ENCODE measurements around the gene MTOR.

The MTOR gene

DNA sequence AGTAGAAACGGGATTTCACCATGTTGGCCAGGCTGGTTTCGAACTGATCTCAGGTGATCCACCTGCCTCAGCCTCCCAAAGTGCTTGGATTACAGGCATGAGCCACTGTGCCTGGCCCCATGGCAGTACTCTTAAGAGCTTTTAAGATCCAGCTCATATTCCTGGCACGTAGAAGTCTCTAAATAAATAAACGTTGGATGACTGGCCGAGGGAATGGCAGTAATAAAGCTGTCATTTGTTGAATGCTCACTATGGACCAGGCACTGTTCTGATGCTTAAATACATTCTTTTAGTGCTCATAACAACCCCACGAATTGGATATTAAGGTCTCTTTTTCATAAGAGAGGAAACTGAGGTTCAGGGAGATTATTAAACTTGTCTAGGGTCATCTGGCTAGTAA, 31.5 kb upstream of the MTOR start:
- H3K27ac ChIP-seq (ENCODE audit: low read depth, low read length): no peak overlapping the region
- no peak overlapping the region for H3K9ac ChIP-seq (ENCODE audit: low read length)
- H3K4me3 ChIP-seq (ENCODE audit: low read length): no peak overlapping the region
- H3K4me1 ChIP-seq (ENCODE audit: control insufficient read depth, insufficient read depth, low read length): no peaks in the 10 kb centered on the region
- peaks cover 2% of the 10 kb centered on the region for H3K36me3 ChIP-seq (ENCODE audit: control insufficient read depth, insufficient read depth, low read length)
- no peaks in the 10 kb centered on the region for H3K27me3 ChIP-seq (ENCODE audit: control insufficient read depth, insufficient read depth, low read length)

DNA sequence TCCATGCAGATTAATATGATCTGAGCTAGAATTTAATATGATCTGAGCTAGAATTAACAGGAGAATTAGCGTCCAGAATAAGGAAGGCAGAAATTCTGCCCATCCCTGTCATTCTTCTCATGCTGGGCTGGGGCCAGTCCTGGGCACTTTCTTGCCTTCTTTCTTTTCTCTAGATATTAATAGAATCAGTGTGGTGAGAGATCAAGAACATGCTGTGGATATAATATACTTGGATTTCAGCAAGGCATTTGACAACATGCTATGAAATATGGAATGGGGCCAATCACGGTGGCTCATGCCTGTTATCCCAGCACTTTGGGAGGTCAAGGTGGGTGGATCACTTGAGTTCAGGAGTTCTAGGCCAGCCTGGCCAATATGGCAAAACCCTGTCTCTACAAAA, 28.7 kb upstream of the MTOR start:
- H3K4me1 ChIP-seq (ENCODE audit: control insufficient read depth, insufficient read depth, low read length): no peaks in the 10 kb centered on the region
- H3K27ac ChIP-seq (ENCODE audit: low read depth, low read length): no peak overlapping the region
- no peak overlapping the region for H3K9ac ChIP-seq (ENCODE audit: low read length)
- no peak overlapping the region for H3K4me3 ChIP-seq (ENCODE audit: low read length)
- H3K27me3 ChIP-seq (ENCODE audit: control insufficient read depth, insufficient read depth, low read length): no peaks in the 10 kb centered on the region
- H3K36me3 ChIP-seq (ENCODE audit: control insufficient read depth, insufficient read depth, low read length): peaks cover 15% of the 10 kb centered on the region

DNA sequence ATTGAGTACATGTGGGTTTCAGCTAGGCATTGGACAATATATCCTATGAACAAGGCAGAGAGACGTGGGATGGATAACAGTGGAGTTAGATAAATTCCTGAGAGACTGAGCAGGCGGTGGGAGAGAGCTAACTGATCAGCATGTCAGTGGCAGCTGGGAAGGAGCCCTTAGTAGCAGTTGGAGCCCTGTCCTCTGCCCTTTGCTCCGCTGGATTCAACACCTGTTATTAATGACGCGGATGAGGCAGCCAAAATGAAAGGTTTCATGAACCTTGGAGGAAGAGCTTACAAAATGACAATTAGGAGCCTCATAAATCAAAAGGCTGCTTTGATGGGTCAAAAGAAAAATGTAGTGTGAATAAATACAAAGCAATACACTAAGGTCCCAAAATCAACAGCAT, 26.7 kb upstream of the MTOR start:
- no peak overlapping the region for H3K27ac ChIP-seq (ENCODE audit: low read depth, low read length)
- H3K27me3 ChIP-seq (ENCODE audit: control insufficient read depth, insufficient read depth, low read length): no peaks in the 10 kb centered on the region
- no peak overlapping the region for H3K9ac ChIP-seq (ENCODE audit: low read length)
- H3K4me1 ChIP-seq (ENCODE audit: control insufficient read depth, insufficient read depth, low read length): no peaks in the 10 kb centered on the region
- H3K4me3 ChIP-seq (ENCODE audit: low read length): no peak overlapping the region
- peaks cover 23% of the 10 kb centered on the region for H3K36me3 ChIP-seq (ENCODE audit: control insufficient read depth, insufficient read depth, low read length)

DNA sequence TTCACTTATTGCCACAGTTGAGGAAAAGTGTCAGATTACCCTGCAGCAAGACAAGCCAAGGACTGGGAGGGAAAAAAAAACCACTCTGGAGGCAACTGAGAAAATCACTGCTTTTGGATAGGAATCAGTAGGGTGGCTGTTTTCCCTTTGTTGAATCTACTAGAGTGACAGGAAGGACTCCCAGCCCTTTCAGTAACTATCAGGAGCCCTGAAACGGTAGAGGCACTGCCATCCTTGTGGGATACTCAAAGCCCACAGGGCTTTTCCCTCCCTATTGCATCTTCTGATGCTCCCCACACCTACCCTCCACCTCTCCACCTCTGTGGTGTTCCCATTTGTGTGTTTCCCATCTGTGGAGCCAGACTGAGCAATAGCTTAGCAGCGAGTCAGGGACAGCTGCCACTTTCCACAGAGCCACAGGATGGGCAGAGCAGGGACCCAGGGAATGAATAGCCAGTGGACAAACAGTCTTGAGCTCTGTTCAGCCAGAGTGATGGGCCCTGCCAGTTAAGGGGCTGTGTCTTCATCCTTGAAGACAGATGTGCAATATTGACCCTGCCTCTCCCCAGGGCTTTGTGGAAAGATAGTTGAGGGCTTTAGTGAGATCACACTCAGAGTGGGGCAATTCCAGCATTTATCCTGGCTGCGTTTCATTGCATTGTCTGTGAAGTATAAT, 24.5 kb upstream of the MTOR start:
- peaks cover 20% of the 10 kb centered on the region for H3K36me3 ChIP-seq (ENCODE audit: control insufficient read depth, insufficient read depth, low read length)
- no peak overlapping the region for H3K9ac ChIP-seq (ENCODE audit: low read length)
- H3K4me3 ChIP-seq (ENCODE audit: low read length): no peak overlapping the region
- H3K4me1 ChIP-seq (ENCODE audit: control insufficient read depth, insufficient read depth, low read length): no peaks in the 10 kb centered on the region
- no peaks in the 10 kb centered on the region for H3K27me3 ChIP-seq (ENCODE audit: control insufficient read depth, insufficient read depth, low read length)
- H3K27ac ChIP-seq (ENCODE audit: low read depth, low read length): no peak overlapping the region

DNA sequence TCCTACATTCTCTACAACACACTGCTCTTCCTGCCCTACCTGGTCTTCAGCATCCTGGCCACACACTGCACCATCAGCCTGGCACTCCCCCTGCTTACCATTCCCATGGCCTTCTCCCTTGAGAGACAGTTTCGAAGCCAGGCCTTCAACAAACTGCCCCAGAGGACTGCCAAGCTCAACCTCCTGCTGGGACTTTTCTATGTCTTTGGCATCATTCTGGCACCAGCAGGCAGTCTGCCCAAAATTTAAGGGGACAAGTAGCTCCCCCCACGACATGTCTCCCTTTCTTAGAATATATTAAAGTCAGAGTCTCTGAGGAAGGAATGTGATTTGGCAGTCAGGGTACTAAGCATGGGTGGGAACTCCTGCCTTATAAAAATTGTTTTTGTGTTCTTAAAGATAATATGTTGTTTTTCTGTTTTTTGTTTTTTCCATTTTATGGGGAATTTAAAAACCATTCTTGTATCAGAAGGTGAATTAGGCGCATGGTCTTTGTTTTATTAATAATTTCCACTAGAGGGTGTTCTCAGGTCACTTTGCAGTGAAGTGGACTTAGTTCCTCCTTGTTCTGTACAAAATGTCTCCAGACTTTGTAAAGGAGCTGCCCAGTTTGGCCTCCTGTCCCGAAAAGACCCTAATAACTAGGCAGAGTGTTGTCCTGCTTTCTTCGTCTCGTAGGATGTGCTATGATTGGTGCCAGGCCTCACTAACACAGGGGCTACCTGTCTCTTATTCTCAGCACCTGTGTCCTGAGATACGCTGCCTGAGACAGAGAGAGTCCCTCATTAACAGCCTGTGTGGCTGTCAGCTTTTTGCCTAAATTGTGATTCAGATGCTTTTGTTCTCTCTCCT, 23.8 kb upstream of the MTOR start:
- Histone ChIP-seq H3K27ac (ENCODE audit: low read depth, low read length) (no peak overlapping the region), H3K9ac (ENCODE audit: low read length) (no peak overlapping the region), H3K36me3 (ENCODE audit: control insufficient read depth, insufficient read depth, low read length) (peaks cover 20% of the 10 kb centered on the region), H3K4me1 (ENCODE audit: control insufficient read depth, insufficient read depth, low read length) (no peaks in the 10 kb centered on the region), H3K27me3 (ENCODE audit: control insufficient read depth, insufficient read depth, low read length) (no peaks in the 10 kb centered on the region), H3K4me3 (ENCODE audit: low read length) (no peak overlapping the region)

DNA sequence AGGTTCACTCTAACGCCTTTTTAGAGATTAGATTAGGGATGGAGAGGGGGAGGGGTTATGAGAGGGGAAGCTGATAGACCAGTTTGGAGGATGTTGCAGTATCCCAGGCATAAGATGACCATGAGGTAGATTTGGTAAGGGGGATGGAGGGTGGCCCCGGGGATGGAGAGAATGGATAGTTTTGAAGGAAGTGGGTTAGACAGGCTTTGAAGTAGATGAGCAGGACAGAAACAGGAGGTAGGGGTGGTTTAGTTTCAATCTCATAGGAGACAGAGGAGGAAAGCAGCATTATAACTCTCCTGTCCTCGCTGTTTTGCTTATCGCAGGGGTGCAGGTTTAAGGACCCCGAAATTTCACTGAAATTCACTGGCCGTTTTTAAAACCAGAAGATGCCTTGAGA, 22.4 kb upstream of the MTOR start:
- H3K4me3 ChIP-seq (ENCODE audit: low read length): no peak overlapping the region
- H3K36me3 ChIP-seq (ENCODE audit: control insufficient read depth, insufficient read depth, low read length): peaks cover 25% of the 10 kb centered on the region
- no peak overlapping the region for H3K9ac ChIP-seq (ENCODE audit: low read length)
- no peak overlapping the region for H3K27ac ChIP-seq (ENCODE audit: low read depth, low read length)
- no peaks in the 10 kb centered on the region for H3K27me3 ChIP-seq (ENCODE audit: control insufficient read depth, insufficient read depth, low read length)
- H3K4me1 ChIP-seq (ENCODE audit: control insufficient read depth, insufficient read depth, low read length): no peaks in the 10 kb centered on the region

DNA sequence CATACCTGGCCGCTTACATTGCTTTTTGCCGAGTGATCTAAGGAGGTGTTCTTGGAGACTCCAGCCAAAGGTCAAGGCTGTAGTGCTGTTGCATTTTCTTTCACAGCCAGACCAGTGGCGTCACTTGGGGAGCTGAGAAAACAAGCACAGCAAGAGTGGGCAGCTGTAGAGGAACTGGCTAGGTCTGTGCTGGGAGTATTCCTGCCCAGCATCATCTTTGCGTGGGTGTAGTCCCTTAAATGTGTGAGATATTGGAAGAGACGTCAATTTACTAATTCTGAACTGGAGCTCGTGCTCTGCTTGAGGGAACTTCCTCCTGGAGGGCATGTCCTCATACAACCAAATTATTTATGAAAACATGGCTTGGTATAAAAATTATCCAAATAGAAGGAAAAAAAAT, 20.8 kb upstream of the MTOR start:
- Histone ChIP-seq H3K27me3 (ENCODE audit: control insufficient read depth, insufficient read depth, low read length) (no peaks in the 10 kb centered on the region), H3K27ac (ENCODE audit: low read depth, low read length) (no peak overlapping the region), H3K9ac (ENCODE audit: low read length) (no peak overlapping the region), H3K4me1 (ENCODE audit: control insufficient read depth, insufficient read depth, low read length) (no peaks in the 10 kb centered on the region), H3K4me3 (ENCODE audit: low read length) (no peak overlapping the region), H3K36me3 (ENCODE audit: control insufficient read depth, insufficient read depth, low read length) (peaks cover 23% of the 10 kb centered on the region)

DNA sequence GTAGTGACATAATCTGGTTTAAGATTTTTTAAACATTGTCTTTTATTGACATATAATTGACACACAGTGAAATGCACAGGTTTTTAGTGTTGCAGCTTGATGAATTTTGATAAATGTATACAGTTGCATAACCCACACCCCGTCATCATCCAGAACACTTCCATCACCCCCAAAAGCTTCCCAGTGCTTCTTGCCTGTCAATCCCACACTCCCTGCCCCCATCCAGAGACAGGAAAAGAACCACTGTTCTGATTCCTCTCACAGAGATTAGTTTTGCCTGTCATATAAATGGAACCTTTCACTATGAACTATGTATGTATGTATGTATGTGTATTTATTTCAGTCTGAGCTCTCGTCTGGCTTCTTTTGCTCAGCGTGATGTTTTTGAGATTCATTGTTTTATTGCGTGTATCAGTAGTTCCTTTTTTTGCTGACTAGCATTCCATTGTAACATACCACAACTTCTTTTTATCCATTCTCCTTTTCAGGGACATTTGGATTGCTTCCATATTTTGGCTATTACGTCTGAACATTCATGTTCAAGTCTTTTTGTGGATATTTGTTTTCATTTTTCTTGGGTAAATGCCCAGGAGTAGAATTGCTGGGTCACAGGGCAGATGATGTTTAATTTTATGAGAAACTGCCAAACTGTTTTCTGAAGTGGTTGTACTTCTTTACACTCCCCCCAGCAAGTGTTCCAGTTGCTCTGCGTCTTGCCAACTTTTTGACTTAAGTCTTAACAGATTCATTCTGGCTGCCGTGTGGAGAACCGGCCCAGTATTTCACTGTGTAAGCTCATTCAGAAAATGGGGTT, 19.4 kb upstream of the MTOR start:
- peak overlapping the region; percentile 63 for H3K27ac ChIP-seq (ENCODE audit: low read depth, low read length)
- H3K4me1 ChIP-seq (ENCODE audit: control insufficient read depth, insufficient read depth, low read length): no peaks in the 10 kb centered on the region
- H3K4me3 ChIP-seq (ENCODE audit: low read length): no peak overlapping the region
- H3K27me3 ChIP-seq (ENCODE audit: control insufficient read depth, insufficient read depth, low read length): no peaks in the 10 kb centered on the region
- H3K9ac ChIP-seq (ENCODE audit: low read length): no peak overlapping the region
- H3K36me3 ChIP-seq (ENCODE audit: control insufficient read depth, insufficient read depth, low read length): peaks cover 19% of the 10 kb centered on the region

DNA sequence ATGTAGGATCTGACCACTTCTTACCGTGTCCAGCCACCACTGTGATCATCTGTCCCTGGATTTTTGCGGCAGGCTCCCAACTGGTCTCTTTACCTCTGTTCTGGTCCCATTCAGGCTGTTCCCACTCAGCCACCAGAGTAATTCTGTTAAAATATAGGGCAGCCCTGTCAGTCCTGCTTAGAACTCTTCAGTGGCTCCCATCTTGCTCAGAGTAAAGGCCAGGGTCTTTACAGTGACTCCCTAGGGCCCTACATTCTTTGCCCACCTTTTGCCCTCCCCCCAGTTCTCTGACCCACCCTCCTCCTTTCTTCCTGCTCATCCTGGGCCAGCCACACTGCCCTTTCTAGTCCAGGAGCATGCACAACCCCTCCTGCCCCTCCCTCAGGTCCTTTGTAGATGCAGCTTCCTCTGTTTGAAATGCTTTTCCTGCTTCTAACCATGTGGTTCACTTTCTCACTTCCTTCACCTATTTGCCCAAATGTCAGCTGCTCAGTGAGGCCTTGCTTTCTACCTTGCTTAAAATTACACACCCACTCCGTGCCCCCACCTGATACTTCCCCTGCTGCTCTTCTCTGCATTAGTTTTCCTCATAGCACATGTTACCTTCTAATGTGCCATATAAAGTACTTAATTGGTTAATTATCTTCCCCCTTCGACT, 18.5 kb upstream of the MTOR start:
- Histone ChIP-seq H3K9ac (ENCODE audit: low read length) (no peak overlapping the region), H3K27me3 (ENCODE audit: control insufficient read depth, insufficient read depth, low read length) (no peaks in the 10 kb centered on the region), H3K27ac (ENCODE audit: low read depth, low read length) (no peak overlapping the region), H3K36me3 (ENCODE audit: control insufficient read depth, insufficient read depth, low read length) (peaks cover 11% of the 10 kb centered on the region), H3K4me3 (ENCODE audit: low read length) (no peak overlapping the region), H3K4me1 (ENCODE audit: control insufficient read depth, insufficient read depth, low read length) (peaks cover 1% of the 10 kb centered on the region)

DNA sequence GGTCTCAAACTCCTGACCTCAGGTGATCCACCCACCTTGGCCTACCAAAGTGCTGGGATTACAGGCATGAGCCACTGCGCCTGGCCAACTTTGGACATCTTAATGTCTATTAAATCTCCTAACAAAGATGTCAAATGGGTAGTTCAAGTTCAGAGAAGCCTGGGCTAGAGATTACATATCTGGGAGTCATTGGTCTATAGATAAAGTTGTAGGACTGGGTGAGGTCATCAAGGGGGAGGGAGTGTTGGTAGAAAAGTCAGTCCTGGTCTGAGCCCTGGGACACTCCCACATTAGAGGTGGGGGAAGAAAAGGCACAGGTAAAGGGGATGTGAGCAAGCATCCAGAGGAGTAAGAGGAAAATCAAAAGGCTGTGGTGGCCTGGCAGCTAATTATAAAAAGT, 17.3 kb upstream of the MTOR start:
- Histone ChIP-seq H3K36me3 (ENCODE audit: control insufficient read depth, insufficient read depth, low read length) (peaks cover 5% of the 10 kb centered on the region), H3K4me3 (ENCODE audit: low read length) (no peak overlapping the region), H3K4me1 (ENCODE audit: control insufficient read depth, insufficient read depth, low read length) (peaks cover 3% of the 10 kb centered on the region), H3K9ac (ENCODE audit: low read length) (no peak overlapping the region), H3K27ac (ENCODE audit: low read depth, low read length) (no peak overlapping the region), H3K27me3 (ENCODE audit: control insufficient read depth, insufficient read depth, low read length) (no peaks in the 10 kb centered on the region)

DNA sequence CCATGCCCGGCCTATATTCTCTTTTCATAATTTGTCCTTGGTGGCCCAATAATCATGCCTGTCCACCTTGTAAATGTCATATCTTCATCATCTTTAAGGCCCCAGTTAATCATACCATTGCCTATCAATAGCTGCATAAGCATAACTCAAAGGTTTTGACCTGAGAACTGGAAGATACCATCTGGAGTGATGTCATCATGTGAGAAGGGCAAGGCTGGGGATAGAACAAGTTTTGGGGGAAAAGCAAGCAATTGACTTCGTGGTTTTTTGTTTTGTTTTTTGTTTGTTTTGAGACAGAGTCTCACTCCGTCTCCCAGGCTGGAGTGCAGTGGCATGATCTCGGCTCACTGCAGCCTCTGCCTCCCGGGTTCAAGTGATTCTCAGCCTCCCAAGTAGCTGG, 16.8 kb upstream of the MTOR start:
- H3K36me3 ChIP-seq (ENCODE audit: control insufficient read depth, insufficient read depth, low read length): peaks cover 5% of the 10 kb centered on the region
- H3K9ac ChIP-seq (ENCODE audit: low read length): no peak overlapping the region
- H3K4me1 ChIP-seq (ENCODE audit: control insufficient read depth, insufficient read depth, low read length): peaks cover 3% of the 10 kb centered on the region
- H3K27ac ChIP-seq (ENCODE audit: low read depth, low read length): no peak overlapping the region
- no peak overlapping the region for H3K4me3 ChIP-seq (ENCODE audit: low read length)
- H3K27me3 ChIP-seq (ENCODE audit: control insufficient read depth, insufficient read depth, low read length): no peaks in the 10 kb centered on the region

DNA sequence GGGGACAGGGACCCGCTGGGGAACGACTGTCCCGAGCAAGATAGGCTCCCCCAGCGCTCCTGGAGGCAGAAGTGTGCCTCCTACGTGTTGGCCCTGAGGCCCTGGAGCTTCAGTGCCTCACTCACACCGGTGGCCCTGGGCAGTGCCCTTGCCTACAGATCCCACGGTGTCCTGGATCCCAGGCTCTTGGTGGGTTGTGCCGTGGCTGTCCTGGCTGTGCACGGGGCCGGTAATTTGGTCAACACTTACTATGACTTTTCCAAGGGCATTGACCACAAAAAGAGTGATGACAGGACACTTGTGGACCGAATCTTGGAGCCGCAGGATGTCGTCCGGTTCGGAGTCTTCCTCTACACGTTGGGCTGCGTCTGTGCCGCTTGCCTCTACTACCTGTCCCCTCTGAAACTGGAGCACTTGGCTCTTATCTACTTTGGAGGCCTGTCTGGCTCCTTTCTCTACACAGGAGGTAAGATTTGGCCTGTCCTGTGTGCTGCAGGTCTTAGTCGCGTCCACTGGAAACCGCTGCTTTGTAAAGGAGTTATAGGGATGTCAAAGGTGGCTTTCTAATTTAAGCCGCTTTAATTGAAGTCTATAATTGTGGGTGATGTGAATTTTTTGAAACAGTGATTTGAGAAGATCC, 11.4 kb upstream of the MTOR start:
- Histone ChIP-seq H3K27ac (ENCODE audit: low read depth, low read length) (peak overlapping the region; percentile 96), H3K36me3 (ENCODE audit: control insufficient read depth, insufficient read depth, low read length) (no peaks in the 10 kb centered on the region), H3K4me3 (ENCODE audit: low read length) (peak overlapping the region; percentile 98), H3K9ac (ENCODE audit: low read length) (peak overlapping the region; percentile 76), H3K4me1 (ENCODE audit: control insufficient read depth, insufficient read depth, low read length) (peaks cover 7% of the 10 kb centered on the region), H3K27me3 (ENCODE audit: control insufficient read depth, insufficient read depth, low read length) (no peaks in the 10 kb centered on the region)

Measured in rectal smooth muscle tissue (tissue), 1 donor.